ENCODE results near the gene DSG2. TPM values are rescaled to one million over a fixed set of nuclear protein-coding genes. Genes with fewer than 3 reads are reported as not detected.

Gene DSG2
- total RNA-seq, 1 experiment from 2014 or later, result 123 TPM

DNA sequence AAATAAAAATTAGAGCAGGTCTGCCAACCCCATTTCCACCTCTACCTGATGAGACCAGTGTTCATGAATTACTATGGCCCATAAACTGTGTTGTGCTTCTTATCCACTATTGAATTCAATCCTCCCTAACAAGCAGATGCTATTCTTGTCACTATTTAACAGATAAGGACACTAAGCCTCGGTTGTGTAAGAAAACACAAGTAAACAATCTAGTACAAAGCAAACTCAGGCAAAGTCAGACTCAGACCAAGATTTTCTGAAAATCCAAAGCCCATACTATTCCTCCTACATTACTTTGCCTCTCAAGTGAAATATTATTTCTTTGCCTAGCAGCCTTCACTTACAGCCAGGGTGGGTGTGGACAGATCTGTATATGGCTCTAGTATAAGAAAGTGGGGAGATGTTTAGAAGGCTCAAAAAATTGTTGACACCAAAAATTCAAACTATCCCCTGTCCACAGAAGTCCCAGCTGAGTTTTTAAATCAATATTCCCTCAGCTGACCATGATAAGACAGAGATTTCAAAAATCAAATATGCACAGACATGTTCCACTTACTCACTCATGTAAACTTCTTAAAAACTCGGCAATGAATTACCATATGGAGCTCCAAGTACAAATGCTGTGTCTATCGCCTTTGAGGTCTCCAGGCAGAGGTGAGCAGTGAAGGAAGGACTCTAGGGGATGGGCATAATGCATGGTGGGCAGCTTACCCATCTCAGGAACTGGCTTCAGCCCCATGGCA lies 77.7 kb downstream of the DSG2 start:
- Histone ChIP-seq H3K9me3 (ENCODE audit: control insufficient read depth in 1 of 2, insufficient read depth in 1 of 2, low read depth in 1 of 2, low read length in 2 of 2) (no peaks in the 10 kb centered on the region), H3K36me3 (ENCODE audit: control insufficient read depth in 1 of 2, insufficient read depth in 2 of 2, low read length in 2 of 2) (no peaks in the 10 kb centered on the region), H3K79me2 (ENCODE audit: insufficient read depth, low read length) (no peaks in the 10 kb centered on the region), H3K27ac (ENCODE audit: low read depth, low read length) (no peak overlapping the region), H3K9ac (ENCODE audit: low read length) (no peak overlapping the region), H4K20me1 (ENCODE audit: insufficient read depth) (no peaks in the 10 kb centered on the region), H2AFZ (ENCODE audit: low read depth, low read length, poor library complexity, severe bottlenecking) (no peak overlapping the region), H3K9me2 (ENCODE audit: insufficient read depth) (no peaks in the 10 kb centered on the region), H3K4me3 (replicated peaks in 1 of 2; ENCODE audit: low read depth in 1 of 2, low read length in 2 of 2) (no peak overlapping the region), H3K27me3 (ENCODE audit: insufficient read depth, low read length) (no peaks in the 10 kb centered on the region), H3K4me2 (ENCODE audit: low read length) (no peak overlapping the region), H3K4me1 (ENCODE audit: control insufficient read depth in 1 of 2, insufficient read depth in 2 of 2, low read length in 2 of 2) (no peaks in the 10 kb centered on the region)
- ChIA-PET CTCF (interaction anchor here (1.4 kb wide), 1 partner anchor 12 kb away, joined by 4 read pairs; no protein-coding TSS in a partner anchor), POLR2A (no interaction called here), RAD21 (ENCODE audit: low non-redundant PET in 1 of 2, low total read pairs in 2 of 2, uncharacterized antibody in 2 of 2, unreplicated experiment in 2 of 2) (no interaction called here)
- intact Hi-C loops (cut with micrococcal nuclease), result no loop called here
- BruUV-seq (replicated peaks), result no TSS peak
- no peak for DNase-seq (ENCODE audit: low read depth, low spot score)
- TF ChIP-seq, protein P1, sequence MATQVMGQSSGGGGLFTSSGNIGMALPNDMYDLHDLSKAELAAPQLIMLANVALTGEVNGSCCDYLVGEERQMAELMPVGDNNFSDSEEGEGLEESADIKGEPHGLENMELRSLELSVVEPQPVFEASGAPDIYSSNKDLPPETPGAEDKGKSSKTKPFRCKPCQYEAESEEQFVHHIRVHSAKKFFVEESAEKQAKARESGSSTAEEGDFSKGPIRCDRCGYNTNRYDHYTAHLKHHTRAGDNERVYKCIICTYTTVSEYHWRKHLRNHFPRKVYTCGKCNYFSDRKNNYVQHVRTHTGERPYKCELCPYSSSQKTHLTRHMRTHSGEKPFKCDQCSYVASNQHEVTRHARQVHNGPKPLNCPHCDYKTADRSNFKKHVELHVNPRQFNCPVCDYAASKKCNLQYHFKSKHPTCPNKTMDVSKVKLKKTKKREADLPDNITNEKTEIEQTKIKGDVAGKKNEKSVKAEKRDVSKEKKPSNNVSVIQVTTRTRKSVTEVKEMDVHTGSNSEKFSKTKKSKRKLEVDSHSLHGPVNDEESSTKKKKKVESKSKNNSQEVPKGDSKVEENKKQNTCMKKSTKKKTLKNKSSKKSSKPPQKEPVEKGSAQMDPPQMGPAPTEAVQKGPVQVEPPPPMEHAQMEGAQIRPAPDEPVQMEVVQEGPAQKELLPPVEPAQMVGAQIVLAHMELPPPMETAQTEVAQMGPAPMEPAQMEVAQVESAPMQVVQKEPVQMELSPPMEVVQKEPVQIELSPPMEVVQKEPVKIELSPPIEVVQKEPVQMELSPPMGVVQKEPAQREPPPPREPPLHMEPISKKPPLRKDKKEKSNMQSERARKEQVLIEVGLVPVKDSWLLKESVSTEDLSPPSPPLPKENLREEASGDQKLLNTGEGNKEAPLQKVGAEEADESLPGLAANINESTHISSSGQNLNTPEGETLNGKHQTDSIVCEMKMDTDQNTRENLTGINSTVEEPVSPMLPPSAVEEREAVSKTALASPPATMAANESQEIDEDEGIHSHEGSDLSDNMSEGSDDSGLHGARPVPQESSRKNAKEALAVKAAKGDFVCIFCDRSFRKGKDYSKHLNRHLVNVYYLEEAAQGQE (IDR thresholded peaks at IDR 0.05; ENCODE audit: low read depth), result no peak
- no peak for TF ChIP-seq RAD21 (IDR thresholded peaks at IDR 0.05; ENCODE audit: low read depth)
- no peak for TF ChIP-seq CBX3 (IDR thresholded peaks at IDR 0.05; ENCODE audit: low read depth)
- TF ChIP-seq ZFX (IDR thresholded peaks at IDR 0.05), result no peak
- TF ChIP-seq EGR1 (IDR thresholded peaks at IDR 0.05; ENCODE audit: low read depth), result no peak
- TF ChIP-seq, protein P2, sequence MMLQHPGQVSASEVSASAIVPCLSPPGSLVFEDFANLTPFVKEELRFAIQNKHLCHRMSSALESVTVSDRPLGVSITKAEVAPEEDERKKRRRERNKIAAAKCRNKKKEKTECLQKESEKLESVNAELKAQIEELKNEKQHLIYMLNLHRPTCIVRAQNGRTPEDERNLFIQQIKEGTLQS (IDR thresholded peaks at IDR 0.05), result no peak
- TF ChIP-seq JUND (IDR thresholded peaks at IDR 0.05), result no peak
- no peak for TF ChIP-seq ELF1 (IDR thresholded peaks at IDR 0.05; ENCODE audit: borderline replicate concordance, low read depth)
- TF ChIP-seq EZH2phosphoT487 (IDR thresholded peaks at IDR 0.05; ENCODE audit: borderline replicate concordance), result no peak
- no peak for TF ChIP-seq ZNF274 (IDR thresholded peaks at IDR 0.05; ENCODE audit: low read depth, low read length)
- TF ChIP-seq POLR2AphosphoS5 (IDR thresholded peaks at IDR 0.05; ENCODE audit: low read depth, low read length), result no peak
- no peak for TF ChIP-seq SRF (IDR thresholded peaks at IDR 0.05; ENCODE audit: low read depth)
- TF ChIP-seq TCF7L2 (IDR thresholded peaks at IDR 0.05; ENCODE audit: borderline replicate concordance, extremely low read depth, insufficient read depth, insufficient read length), result no peak
- no peak for TF ChIP-seq FOSL1 (IDR thresholded peaks at IDR 0.05; ENCODE audit: low read depth)
- TF ChIP-seq, protein P3, sequence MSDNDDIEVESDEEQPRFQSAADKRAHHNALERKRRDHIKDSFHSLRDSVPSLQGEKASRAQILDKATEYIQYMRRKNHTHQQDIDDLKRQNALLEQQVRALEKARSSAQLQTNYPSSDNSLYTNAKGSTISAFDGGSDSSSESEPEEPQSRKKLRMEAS (IDR thresholded peaks at IDR 0.05), result no peak
- TF ChIP-seq YY1 (IDR thresholded peaks at IDR 0.05; ENCODE audit: extremely low read depth, insufficient replicate concordance, low read depth, low read length), result no peak
- no peak for TF ChIP-seq SIN3A (IDR thresholded peaks at IDR 0.05; ENCODE audit: low read depth)
- no peak for TF ChIP-seq ZBTB33 (IDR thresholded peaks at IDR 0.05; ENCODE audit: extremely low read depth, insufficient replicate concordance, low read length)
- TF ChIP-seq CTCF (IDR thresholded peaks at IDR 0.05 in 2 of 3, conservative IDR thresholded peaks at IDR 0.05 in 1 of 3; ENCODE audit: borderline replicate concordance in 1 of 3, insufficient read depth in 1 of 3, low read depth in 2 of 3, low read length in 2 of 3), result no peak
- ATAC-seq, result no peak

All from HCT116 (cell line).